ENCODE data around the gene ADAM33.

The ADAM33 gene, protein sequence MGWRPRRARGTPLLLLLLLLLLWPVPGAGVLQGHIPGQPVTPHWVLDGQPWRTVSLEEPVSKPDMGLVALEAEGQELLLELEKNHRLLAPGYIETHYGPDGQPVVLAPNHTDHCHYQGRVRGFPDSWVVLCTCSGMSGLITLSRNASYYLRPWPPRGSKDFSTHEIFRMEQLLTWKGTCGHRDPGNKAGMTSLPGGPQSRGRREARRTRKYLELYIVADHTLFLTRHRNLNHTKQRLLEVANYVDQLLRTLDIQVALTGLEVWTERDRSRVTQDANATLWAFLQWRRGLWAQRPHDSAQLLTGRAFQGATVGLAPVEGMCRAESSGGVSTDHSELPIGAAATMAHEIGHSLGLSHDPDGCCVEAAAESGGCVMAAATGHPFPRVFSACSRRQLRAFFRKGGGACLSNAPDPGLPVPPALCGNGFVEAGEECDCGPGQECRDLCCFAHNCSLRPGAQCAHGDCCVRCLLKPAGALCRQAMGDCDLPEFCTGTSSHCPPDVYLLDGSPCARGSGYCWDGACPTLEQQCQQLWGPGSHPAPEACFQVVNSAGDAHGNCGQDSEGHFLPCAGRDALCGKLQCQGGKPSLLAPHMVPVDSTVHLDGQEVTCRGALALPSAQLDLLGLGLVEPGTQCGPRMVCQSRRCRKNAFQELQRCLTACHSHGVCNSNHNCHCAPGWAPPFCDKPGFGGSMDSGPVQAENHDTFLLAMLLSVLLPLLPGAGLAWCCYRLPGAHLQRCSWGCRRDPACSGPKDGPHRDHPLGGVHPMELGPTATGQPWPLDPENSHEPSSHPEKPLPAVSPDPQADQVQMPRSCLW

DNA sequence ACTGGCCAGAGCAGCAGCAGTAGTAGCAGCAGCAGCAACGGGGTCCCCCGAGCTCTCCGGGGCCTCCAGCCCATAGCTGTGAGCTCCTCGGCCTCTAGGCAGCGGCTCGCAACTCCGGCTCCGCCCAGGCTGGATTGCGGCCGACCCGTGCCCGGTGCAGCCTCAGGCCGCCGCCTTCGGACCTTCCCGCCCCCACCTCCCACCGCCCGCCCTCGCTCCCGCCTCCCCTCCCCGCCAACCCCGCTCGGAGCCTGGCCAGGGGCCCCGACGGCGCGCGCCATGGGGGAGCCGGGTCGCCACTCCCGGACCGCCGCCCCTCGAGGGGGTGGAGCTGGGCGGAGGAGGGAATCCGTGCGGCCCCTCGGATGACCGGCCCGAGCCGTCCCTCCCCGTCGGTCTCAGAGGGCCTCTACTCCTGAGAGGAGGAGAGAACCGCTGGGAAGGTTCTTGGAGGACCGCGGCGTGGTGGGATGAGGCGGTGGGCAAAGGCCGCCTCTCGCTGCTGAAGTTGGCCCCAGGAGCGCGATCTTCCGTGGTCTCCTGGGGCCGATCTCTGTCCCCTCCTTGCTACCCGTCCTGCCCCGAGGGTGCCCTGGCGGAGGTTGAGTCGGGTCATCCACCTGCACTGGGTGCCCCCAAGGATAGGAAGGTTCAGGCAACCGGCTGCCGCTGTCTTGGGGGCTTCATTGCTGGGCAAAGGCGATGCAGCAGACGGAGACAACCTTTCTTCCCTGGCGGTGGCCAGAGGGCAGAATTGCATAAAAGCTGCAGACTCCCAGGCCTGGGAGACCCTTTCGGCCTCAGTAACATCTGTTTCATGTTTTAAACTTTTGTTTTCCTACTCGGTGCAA lies at the start of gene ADAM33:
ADAM33 (minus strand) TSS at position 80 of the 851 bp plus-strand sequence; CDS start at position 74, 6 bp downstream.
- no peak for DNase-seq

DNA sequence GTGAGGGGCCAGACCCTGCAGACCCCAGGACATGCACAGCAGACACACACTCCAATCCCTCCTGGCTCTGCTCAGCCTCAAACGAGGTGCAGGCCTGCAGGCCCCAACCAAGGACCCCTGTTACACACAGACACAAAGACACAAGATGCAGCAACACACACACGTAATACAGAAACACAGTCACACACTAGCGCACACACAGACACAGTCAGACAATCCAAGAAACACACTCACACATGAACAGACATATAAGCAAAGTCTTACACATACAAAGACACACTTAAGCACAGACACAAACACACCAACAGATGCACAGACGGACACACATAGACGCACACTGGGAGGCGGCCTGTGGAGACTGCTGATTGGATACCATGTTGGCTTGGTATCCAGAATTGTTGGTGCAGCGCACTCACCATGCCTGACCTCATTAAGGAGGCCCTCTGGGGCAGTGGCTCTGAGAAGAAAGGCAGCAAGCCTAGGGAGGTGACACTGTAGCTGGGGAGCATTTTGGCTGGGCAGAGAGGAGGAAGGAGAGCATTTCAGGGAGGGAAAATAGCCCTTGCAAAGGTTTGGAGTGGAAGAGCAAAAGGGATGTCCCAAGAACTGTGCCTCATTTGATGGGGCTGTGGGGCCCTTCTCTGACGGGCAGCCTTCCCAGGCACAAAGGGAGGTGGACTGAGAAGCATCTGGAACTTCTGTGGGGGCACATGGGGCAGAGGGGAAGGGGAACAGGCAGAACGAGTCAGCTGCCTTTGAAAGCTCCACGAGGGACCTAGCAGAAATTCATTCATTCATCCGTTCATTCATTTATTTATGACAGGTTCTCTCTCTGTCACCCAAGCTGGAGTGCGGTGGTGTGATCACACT lies 49.2 kb upstream of the ADAM33 start:
- no peak for DNase-seq

DNA sequence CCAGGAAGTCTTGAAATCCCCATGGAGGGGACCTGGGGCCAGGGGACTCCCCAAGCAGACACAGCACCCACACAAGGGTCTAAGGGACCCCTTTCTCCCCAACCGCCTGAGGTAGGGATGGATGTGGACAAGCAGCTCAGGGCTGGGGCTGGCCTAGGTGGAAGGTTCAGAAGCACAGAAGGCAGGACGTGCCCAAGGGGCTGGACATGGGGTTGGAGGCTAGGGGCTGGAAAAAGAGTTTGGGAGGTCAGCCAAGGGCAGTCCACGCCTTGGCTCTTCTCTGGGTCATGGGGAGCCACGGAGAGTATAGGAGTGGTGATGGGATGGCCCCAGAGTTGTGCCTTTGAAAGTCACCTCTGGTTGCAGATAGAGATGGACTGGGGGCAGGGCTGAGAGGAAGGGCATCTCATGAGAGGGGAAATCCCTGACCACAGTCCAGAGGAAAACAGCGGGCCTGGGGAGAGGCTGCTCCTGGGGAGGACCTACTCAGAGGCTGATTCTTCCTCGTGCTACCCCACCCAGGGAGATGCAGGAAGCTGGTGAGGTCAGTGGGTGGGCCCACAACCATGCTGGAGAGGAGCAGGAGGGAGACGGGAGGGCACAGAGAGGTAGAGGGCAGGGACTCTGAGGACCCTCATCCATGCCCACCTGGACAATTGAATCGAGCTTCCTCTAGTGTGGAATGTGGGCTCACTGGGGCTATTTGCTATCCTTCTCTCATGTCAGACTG lies 48.2 kb upstream of the ADAM33 start:
- DNase-seq, result no peak

DNA sequence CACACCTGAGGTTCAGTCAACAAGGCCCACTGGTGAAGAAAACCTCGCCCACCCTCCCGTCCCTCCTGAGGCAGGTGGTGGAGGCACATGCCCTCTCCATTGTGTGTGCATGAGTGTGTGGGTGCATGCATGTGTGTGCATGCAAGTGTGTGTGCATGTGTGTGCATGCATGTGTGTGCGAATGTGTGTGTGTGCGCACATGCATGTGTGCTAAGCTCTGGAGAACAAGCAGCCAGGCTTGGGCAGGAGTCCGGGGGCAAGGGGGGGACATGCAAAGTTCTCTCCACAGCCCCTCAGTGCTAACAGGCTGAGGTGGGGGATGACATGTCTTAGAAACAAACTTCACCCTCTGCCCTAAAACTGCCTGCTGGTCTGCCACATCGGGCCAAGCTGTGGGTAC lies 47.6 kb upstream of the ADAM33 start:
- no peak for DNase-seq

DNA sequence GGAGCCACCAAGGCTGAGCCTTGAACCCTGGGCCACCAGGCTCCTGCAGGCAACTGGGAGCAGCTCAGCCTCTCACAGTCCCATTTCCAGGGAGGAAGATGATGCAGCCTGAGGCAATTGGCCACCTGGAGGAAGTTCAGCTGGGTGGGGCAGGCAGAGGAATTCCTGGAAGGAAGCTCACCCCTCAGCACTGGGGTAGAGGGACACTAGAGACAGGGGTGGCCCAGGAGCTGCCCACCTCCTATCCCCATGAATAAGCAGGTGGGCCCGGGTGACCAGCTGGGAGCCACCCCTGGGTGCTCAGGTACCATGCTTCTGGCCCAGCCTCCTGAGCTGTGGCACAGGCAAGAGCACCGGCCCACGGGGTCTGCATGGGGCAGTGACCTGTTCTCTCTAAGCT lies 47.1 kb upstream of the ADAM33 start:
- no peak for DNase-seq

DNA sequence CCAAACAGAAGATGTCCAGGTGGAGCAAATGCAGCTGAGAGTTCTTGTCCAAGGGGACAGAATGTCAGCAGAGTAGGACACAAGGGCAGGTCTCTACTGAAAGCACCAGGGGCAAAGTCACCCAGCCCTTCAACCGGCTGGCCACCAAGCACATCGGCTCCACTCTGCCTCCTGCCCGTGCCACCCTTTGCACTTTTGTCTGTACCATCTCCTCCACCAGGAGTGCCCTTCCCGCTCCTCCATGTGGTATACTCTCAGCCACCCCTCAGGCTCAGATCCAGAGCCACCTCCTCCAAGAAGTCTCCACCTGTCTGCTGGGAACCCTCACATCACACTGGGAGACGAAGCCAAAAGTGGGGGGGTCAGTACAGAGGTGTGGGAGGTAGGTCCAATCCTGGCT lies 46.5 kb upstream of the ADAM33 start:
- DNase-seq, result no peak

DNA sequence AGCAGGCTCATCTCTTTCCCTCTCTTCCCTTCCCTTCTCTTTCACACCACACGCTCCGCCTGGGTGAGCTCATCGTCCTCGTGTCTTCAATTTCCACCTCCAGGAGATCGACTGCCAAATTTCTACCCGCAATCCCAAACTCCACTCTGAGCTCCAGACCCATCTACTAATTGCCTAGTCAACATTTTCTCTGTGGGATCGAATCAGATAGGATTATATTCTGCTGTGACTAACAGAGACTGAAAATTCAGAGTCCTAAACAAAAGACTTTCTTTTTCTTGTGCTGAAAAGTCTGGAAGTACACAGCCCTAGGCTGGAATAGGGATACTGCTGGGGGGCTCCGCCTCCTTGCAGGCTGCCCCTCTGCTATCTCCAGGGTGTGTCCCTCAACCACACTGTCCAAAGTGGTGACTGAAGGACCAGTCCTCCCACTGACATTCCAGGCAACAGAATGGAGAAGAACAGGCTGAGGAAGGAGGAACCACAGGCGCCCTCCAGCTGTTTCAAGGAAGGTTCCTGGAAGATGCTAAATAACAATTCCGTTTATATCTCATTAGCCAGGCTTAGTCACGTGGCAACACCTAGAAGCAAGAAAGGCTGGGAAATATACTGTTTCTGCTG lies 45.7 kb upstream of the ADAM33 start:
- DNase-seq, result no peak

DNA sequence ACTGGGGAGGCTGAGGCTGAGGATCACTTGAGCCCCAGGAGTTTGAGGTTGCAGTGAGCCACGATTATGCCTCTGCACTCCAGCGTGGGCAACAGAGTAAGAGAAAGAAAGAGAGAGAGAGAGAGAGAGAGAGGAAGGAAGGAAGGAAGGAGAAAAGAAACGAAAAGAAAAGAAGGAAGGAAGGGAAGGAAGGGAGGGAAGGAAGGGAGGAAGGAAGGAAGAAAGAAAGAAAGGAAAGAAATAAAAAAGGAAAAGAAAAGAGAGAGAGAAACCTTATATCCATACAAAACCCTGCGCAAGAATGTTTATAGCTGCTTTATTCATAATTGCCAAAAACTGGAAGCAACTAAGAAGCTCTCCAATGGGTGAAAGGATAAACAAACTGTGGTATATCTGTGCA lies 42.5 kb upstream of the ADAM33 start:
- DNase-seq, result no peak

DNA sequence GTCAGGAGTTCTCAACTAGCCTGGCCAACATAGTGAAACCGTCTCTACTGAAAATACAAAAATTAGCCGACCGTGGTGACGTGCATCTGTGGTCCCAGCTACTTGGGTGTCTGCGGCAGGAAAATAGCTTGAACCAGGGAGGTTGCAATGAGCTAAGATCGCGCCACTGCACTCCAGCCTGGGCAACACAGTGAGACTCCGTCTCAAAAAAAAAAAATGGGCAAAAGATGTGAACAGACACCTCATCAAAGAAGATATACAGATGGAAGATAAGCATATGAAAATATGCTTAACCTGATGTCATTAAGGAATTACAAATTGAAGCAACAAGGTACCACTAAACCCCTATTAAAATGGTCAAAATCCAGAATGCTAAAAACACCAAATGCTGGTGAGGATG lies 41.5 kb upstream of the ADAM33 start:
- no peak for DNase-seq

DNA sequence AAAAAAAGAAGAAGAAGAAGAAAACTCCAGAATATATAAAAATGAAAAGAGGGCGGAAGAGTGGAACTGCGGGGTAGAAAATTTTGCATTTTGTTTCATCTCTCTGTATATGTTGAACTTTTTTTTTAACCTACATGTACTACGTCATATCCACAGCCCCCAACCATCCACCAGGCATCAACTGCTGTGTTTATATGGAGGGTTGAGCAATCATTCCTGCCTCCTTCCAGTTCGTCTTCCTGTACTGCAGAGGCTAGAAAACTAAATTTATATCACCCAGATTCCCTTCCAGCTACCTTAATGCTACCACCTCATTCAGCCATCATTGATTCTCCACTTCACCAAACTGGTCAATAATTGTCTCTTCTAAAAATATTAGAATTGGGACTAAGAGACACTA lies 40.1 kb upstream of the ADAM33 start:
- DNase-seq, result no peak

DNA sequence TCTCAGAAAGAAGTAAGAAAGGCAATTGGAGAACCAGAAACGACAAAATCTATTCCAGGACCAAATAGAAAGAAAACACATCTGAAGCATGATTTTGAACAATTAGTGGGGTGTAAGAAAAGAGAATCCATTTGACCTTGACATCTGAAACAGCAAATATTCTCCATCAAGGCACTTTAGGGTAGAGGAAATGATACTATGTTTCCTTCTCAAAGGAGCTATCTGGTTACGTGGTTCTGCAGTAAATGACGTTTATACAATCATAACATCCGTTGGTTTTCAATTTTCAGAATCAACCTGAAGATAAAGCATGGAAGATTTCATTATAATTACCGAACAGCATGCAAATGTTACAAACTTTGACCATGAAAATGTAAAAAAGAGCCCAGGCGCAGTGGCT lies 38.8 kb upstream of the ADAM33 start:
- no peak for DNase-seq

DNA sequence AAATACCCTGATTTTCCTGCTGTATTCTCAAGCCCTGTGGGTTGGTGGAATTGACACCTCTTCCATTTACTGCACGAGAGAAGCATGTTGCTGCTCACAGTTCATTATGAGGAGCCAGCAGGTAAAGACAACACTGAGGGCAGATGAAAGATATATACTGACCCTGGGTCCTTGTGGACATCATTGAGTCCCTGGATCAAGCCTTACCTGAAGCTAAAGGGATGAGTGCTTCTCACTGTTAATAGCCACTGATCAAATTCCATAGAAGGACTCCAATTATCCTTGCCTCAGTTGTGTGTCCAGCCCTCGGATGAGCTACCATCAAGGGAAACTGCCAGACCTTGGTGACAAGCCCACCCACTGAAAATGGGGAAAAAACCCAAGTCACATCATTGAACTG lies 38.3 kb upstream of the ADAM33 start:
- no peak for DNase-seq

DNA sequence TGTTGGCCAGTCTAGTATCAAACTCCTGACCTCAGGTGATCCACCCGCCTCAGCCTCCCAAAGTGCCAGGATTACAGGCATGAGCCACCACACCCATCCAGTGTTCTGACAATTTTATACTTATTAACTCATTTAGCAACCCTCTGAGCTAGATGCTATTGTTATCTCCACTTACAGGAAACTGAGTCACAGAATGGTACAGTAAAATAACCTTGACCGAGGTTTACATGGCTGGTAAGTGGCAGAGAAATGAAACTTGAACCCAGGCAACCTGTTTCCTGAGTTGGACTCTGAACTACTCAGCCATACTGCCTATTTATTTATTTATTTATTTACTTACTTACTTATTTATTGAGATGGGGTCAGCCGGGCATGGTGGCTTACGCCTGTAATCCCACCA lies 37.2 kb upstream of the ADAM33 start:
- no peak for DNase-seq

DNA sequence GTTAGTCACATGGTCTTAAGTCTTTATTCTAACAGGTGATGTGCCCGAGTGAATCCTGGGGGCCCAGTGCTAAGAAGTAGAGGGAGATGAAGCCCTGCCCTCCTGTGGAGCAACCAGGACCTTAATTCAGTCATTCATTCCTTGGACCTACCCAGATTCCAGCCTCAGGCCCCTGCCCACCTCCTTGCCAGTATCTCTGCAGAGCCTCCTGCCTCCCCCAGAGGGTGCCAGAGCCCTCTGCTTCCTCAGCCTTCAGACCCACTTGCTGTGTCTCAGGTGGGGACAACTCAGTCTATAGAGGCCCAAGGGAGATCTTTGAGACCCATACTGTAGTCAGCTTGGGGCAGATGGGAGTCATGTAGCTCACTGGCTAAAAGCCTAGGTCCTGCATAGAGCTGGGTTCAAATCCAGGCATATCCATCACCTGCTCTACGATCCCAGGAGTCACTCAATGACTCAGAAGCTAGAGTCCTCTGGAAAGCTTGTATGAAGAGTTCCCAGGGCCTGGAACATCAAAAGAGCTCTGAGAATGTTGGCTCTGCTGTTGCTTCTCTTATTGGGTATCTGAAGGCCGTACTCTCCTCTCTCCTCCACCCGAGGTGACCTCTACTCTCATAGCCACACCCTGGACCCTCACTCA lies 34.5 kb upstream of the ADAM33 start:
- no peak for DNase-seq

DNA sequence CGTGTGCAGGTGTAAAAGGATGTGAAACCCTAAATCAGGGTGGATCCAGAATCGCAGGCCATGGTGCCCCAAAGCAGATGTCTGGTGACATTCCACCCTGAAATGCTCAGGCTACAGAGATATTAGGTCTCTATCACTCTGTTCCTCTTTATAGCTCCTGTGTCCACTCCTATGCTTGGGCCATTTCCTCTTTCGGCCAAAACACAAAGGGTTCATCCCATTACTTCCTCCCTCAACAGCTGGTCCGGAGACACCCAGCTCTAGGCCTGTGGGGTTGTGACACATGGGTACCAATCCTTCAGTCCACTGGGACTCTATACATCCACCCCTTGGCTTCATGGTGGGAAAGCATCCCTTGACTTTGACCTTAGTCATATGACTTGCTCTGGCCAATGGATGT lies 32.3 kb upstream of the ADAM33 start:
- DNase-seq, result no peak

DNA sequence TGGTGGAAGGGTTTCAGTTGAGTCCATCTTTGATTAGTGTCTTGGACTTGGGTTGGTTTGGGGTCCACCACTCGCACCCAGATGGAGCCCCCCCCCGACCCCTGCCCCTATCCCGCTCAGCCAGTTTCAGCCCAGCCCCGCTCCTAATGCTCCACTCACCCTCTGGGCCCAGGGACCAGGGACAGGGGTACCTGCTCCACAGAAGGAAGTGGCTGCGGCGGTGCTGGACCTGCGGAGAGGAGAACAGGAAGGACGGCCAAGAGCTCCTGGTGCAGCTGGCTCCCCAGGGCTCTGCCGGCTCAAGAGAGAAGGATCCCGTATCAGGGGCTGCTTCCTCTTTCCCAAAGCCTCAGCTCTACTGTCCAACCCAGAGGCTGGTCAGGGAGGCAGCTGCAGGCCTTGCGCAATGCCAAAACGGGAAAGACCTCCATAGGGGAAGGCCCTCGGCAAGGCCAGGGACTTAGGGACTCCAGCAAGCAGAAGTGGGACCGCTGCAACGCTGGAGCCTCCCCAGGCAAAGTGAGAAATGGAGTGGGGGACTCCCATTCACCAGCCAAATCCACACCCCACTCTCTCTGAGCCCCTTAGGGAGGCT lies 30.6 kb upstream of the ADAM33 start, which contains the start of gene SIGLEC1:
SIGLEC1 (minus strand) TSS at position 322 of the 595 bp plus-strand sequence. CDS start 5,472 bp downstream, outside the sequence.
- peak; percentile 7 for DNase-seq

DNA sequence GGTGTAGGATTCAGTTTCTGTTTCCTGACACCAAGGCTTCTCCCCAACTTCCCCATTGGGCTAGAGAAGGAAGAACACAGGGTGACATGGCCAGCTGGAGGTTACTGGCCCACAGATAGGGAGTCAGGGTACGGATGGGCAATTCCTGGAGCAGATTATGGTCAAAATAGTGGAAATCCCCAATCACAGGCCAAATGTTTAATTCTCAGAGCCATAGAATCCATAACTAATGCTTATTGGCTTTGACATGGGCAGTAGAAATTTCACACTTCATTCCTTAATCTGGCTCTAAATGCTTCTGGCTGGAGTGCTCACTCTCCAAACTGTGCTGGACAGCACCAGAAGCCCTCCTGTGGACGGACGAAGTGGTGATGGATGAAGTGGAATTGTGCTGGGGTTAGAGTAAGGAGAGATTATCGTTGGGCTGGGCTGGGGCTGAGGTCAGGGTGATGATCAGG lies 29.7 kb upstream of the ADAM33 start:
- no peak for DNase-seq

DNA sequence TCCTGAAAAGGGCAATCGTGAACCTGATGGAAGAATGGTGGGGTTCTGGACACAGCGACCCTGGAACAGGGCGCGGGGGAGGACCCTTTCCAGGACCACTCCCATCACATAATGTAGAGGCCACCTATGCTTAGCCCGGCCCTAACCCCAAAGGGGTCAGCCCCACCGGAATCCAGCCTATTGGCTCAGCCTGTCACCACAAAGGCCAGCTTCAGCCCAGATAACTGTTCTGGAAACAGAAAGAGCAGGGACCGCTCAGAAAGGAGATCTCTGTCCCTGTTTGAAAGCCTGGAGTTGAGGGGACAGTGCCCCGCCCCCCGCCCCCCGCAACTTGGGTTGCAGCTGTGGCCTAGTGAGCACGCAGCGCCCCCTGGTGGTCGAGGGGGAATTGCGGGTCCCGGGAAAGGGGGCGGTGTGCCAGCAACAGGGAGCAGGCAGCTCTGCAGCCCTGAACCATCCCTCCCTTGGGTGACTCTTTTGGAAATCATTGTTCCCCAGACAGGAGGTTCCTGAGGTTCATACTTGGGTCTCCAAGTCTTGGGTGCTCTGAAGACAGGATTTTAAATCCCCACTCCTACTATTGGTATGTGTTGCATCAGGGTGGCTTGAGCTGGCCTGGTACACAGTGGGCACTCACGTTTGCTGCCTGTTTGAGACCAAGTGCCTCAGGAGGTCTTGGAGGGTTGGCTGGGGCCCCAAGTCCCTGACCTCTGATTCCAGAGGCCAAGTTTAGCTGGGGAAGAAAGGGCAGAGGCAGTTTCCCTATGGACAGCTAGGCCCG lies 29.1 kb upstream of the ADAM33 start:
- DNase-seq, result peak; percentile 47

DNA sequence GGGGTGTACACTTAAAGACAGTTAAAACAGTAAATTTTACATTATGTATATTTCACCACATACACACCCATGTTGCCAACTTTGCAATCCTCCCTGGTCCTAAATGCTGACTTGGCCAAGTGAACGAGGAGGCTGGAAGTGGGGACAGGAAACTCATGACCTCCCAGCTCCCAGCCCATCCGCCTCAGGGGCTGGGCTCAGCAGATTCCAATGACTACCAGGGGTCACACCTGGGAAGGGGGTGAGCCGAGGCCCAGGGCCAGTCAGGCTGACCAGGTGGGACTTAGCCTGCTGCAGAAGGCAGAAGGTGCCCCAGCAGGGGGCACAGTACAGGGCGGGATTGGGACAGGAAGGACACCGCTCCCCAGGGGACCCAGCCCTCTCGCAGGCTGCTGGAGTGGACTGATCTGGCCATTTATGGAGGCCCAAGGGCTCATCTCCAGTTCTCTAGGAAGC lies 28.2 kb upstream of the ADAM33 start:
- no peak for DNase-seq
